ENCODE measurements around the gene BRIP1. TPM values are rescaled to one million over a fixed set of nuclear protein-coding genes. Genes with fewer than 3 reads are reported as not detected.

Gene BRIP1
- total RNA-seq, 1 donor from 2014 or later = 66.4 TPM

DNA sequence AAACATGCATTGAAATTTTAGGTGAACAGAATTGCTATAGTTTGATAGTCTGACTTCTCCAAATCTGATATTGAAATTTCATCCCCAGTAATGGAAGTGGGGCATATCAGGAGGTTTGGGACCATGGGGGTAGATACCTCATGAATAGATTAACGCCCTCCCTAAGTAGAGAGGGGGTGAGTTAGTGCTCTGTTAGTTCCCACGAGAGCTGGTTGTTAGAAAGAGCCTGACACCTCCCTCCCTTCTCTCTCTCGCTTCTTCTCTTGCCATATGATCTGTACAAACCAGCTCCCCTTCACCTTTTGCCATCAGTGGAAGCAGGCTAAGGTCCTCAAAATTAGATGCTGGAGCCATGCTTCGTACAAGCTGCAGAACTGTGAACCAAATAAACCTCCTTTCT is 78.8 kb downstream of the BRIP1 start:
- H3K79me2 ChIP-seq (ENCODE audit: low read depth) = no peaks in the 10 kb centered on the region
- Mint-ChIP-seq H3K9me3 (no peaks in the 10 kb centered on the region), H3K27me3 (ENCODE audit: insufficient read depth, low read depth) (no peaks in the 10 kb centered on the region), H3K4me3 (no peak overlapping the region), H3K4me1 (no peaks in the 10 kb centered on the region), H3K27ac (no peak overlapping the region), H3K36me3 (peaks cover 9% of the 10 kb centered on the region)
- no peak overlapping the region for H2AFZ ChIP-seq (replicated peaks)
- DNase-seq (ENCODE audit: low spot score) = no peak
- no peak overlapping the region for H3K9ac ChIP-seq
- H3K4me3 ChIP-seq = no peak overlapping the region
- no peak overlapping the region for H3K4me2 ChIP-seq
- no peaks in the 10 kb centered on the region for H3K36me3 ChIP-seq
- H3F3A ChIP-seq (ENCODE audit: low read depth) = peaks cover 12% of the 10 kb centered on the region
- no peaks in the 10 kb centered on the region for H3K9me3 ChIP-seq (ENCODE audit: low read depth)
- no peaks in the 10 kb centered on the region for H3K4me1 ChIP-seq
- TF ChIP-seq EZH2 (IDR thresholded peaks at IDR 0.05) (no peak), EZH2phosphoT487 (IDR thresholded peaks at IDR 0.05) (no peak)
- TF ChIP-seq, protein P1, sequence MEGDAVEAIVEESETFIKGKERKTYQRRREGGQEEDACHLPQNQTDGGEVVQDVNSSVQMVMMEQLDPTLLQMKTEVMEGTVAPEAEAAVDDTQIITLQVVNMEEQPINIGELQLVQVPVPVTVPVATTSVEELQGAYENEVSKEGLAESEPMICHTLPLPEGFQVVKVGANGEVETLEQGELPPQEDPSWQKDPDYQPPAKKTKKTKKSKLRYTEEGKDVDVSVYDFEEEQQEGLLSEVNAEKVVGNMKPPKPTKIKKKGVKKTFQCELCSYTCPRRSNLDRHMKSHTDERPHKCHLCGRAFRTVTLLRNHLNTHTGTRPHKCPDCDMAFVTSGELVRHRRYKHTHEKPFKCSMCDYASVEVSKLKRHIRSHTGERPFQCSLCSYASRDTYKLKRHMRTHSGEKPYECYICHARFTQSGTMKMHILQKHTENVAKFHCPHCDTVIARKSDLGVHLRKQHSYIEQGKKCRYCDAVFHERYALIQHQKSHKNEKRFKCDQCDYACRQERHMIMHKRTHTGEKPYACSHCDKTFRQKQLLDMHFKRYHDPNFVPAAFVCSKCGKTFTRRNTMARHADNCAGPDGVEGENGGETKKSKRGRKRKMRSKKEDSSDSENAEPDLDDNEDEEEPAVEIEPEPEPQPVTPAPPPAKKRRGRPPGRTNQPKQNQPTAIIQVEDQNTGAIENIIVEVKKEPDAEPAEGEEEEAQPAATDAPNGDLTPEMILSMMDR (IDR thresholded peaks at IDR 0.05) = no peak
- no peak overlapping the region for H3K27ac ChIP-seq
- H3K27me3 ChIP-seq = no peaks in the 10 kb centered on the region
- no peaks in the 10 kb centered on the region for H4K20me1 ChIP-seq (ENCODE audit: low read depth)

DNA sequence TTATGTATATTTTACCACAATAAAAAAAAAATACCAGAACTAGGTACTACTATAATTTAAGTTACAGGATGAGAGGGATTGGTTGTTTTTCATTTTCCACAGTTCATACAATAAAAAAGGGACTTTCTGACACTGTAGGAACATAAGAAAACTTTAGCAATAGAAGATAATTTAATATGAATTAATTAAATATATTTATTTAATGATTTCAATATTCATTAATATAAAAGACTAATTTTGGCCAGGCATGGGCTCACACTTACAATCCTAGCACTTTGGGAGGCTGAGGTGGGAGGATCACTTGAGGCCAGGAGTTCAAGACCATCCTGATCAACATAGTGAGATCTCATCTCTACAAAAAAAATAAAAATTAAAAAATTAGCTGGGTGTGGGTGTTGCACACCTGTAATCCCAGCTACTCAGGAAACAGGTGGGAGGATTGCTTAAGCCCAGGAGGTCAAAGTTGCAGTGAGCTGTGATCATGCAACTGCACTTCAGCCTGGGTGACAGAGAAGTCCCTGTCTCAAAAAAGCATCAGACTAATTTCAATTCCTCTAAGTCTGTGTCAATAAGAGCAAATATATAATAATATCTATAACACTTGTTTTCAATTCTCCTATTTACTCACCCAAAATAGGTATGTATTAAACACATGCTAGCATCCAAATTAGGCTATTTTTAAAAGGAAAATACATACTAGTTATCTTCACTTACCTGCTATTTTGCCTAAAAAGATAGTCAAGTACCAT is 79.6 kb downstream of the BRIP1 start:
- H2AFZ ChIP-seq (replicated peaks) = no peak overlapping the region
- H3K9ac ChIP-seq = no peak overlapping the region

DNA sequence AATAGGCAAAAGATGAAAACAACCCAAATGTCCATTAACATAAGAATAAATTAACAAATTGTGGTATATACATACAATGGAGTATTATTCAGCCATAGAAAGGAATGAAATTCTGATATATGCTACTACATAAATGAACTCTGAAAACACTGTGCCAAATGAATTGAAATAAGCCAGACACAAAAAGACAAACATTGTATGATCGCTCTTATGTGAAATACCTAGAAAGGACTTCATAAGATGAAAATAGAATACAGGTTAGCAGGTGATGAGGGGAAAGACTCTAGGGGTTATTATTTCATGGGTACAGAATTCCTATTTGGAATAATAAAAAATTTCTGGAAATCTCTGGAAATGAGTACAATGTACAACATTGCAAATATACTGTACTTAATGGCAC is 80.2 kb downstream of the BRIP1 start:
- Histone ChIP-seq H3K9me3 (ENCODE audit: low read depth) (no peaks in the 10 kb centered on the region), H3K27me3 (no peaks in the 10 kb centered on the region), H3K4me1 (no peaks in the 10 kb centered on the region), H3K36me3 (no peaks in the 10 kb centered on the region), H3K79me2 (ENCODE audit: low read depth) (no peaks in the 10 kb centered on the region), H3F3A (ENCODE audit: low read depth) (peaks cover 9% of the 10 kb centered on the region), H4K20me1 (ENCODE audit: low read depth) (no peaks in the 10 kb centered on the region), H3K4me2 (no peak overlapping the region), H2AFZ (replicated peaks) (no peak overlapping the region), H3K27ac (no peak overlapping the region), H3K9ac (no peak overlapping the region), H3K4me3 (no peak overlapping the region)
- TF ChIP-seq EZH2phosphoT487 (IDR thresholded peaks at IDR 0.05) (no peak), EZH2 (IDR thresholded peaks at IDR 0.05) (no peak)
- Mint-ChIP-seq H3K27me3 (ENCODE audit: insufficient read depth, low read depth) (no peaks in the 10 kb centered on the region), H3K27ac (no peak overlapping the region), H3K9me3 (no peaks in the 10 kb centered on the region), H3K4me3 (no peak overlapping the region), H3K4me1 (no peaks in the 10 kb centered on the region), H3K36me3 (peaks cover 9% of the 10 kb centered on the region)
- no peak for DNase-seq (ENCODE audit: low spot score)

More for the DNA sequence above, 79.6 kb downstream of the BRIP1 start:
- Mint-ChIP-seq H3K4me3 (no peak overlapping the region), H3K9me3 (no peaks in the 10 kb centered on the region), H3K27me3 (ENCODE audit: insufficient read depth, low read depth) (no peaks in the 10 kb centered on the region), H3K27ac (no peak overlapping the region), H3K4me1 (no peaks in the 10 kb centered on the region), H3K36me3 (peaks cover 9% of the 10 kb centered on the region)
- H3K4me3 ChIP-seq = no peak overlapping the region
- H3K27ac ChIP-seq = no peak overlapping the region
- no peaks in the 10 kb centered on the region for H3K4me1 ChIP-seq
- no peaks in the 10 kb centered on the region for H3K79me2 ChIP-seq (ENCODE audit: low read depth)
- peaks cover 12% of the 10 kb centered on the region for H3F3A ChIP-seq (ENCODE audit: low read depth)
- H3K27me3 ChIP-seq = no peaks in the 10 kb centered on the region
- DNase-seq (ENCODE audit: low spot score) = no peak
- TF ChIP-seq EZH2 (IDR thresholded peaks at IDR 0.05) (no peak), EZH2phosphoT487 (IDR thresholded peaks at IDR 0.05) (no peak)
- TF ChIP-seq, protein P1 (IDR thresholded peaks at IDR 0.05) = no peak
- no peaks in the 10 kb centered on the region for H3K9me3 ChIP-seq (ENCODE audit: low read depth)
- no peak overlapping the region for H3K4me2 ChIP-seq
- no peaks in the 10 kb centered on the region for H3K36me3 ChIP-seq
- H4K20me1 ChIP-seq (ENCODE audit: low read depth) = no peaks in the 10 kb centered on the region

- Histone ChIP-seq H3K4me3 (no peak overlapping the region), H3K36me3 (no peaks in the 10 kb centered on the region), H3K27me3 (no peaks in the 10 kb centered on the region), H3K9me3 (ENCODE audit: low read depth) (no peaks in the 10 kb centered on the region), H4K20me1 (ENCODE audit: low read depth) (no peaks in the 10 kb centered on the region), H3K4me2 (no peak overlapping the region), H3K4me1 (no peaks in the 10 kb centered on the region), H3K27ac (no peak overlapping the region), H3K79me2 (ENCODE audit: low read depth) (no peaks in the 10 kb centered on the region), H3K9ac (no peak overlapping the region), H3F3A (ENCODE audit: low read depth) (peaks cover 6% of the 10 kb centered on the region), H2AFZ (replicated peaks) (no peak overlapping the region)
- no peaks in the 10 kb centered on the region for H3K4me1 Mint-ChIP-seq
- peaks cover 7% of the 10 kb centered on the region for H3K36me3 Mint-ChIP-seq
- H3K9me3 Mint-ChIP-seq = no peaks in the 10 kb centered on the region
- no peak for DNase-seq (ENCODE audit: low spot score)
- H3K27ac Mint-ChIP-seq = no peak overlapping the region
- H3K27me3 Mint-ChIP-seq (ENCODE audit: insufficient read depth, low read depth) = no peaks in the 10 kb centered on the region
- TF ChIP-seq EZH2 (IDR thresholded peaks at IDR 0.05) (no peak), EZH2phosphoT487 (IDR thresholded peaks at IDR 0.05) (no peak)
- TF ChIP-seq, protein P1 (IDR thresholded peaks at IDR 0.05) = no peak
- no peak overlapping the region for H3K4me3 Mint-ChIP-seq
Observed at GRCh38 chr17:61782683-61783082, 80.6 kb downstream of the BRIP1 start.
